CD4-positive, alpha-beta T cell treated with Interleukin-1 beta for 1 hour (primary cell): ENCODE measurements around the gene SYTL3.
"Not testable (repeated sequence)": the region's sequence is repeated elsewhere in the genome, so short reads cannot be mapped to it uniquely, and the experiment has no call there.

Experiments
- DNase-seq, 2 donors: peaks; one replicate each; pipeline ENCODE4 v3.0.0-alpha.2; 2020 to 2022

The SYTL3 gene

GRCh38 chr6:158665332-158665731, 15.5 kb downstream of the SYTL3 start:
- DNase-seq: no peak

- DNase-seq: peak in 1 of 2 donors; percentile 53
These were observed 16.9 kb downstream of the SYTL3 start for GRCh38 chr6:158666628-158667359.

- no peak for DNase-seq
These were observed 17.6 kb downstream of the SYTL3 start for GRCh38 chr6:158667360-158667981.

GRCh38 chr6:158668707-158669103, 18.9 kb downstream of the SYTL3 start:
- DNase-seq: no peak

- no peak for DNase-seq
These were observed 19.5 kb downstream of the SYTL3 start for GRCh38 chr6:158669145-158670035.

- not testable (repeated sequence) for DNase-seq
These were observed 22.3 kb downstream of the SYTL3 start for GRCh38 chr6:158672119-158672518.

- DNase-seq: no peak
These were observed 22.9 kb downstream of the SYTL3 start for GRCh38 chr6:158672726-158673125.

GRCh38 chr6:158674342-158675131, 24.7 kb downstream of the SYTL3 start:
- no peak for DNase-seq

- not testable (repeated sequence) for DNase-seq
These were observed 27.2 kb downstream of the SYTL3 start for GRCh38 chr6:158677094-158677493.

GRCh38 chr6:158677906-158678578, 28.2 kb downstream of the SYTL3 start:
- no peak for DNase-seq

GRCh38 chr6:158680015-158680414, 30.2 kb downstream of the SYTL3 start:
- no peak for DNase-seq

GRCh38 chr6:158680481-158680880, 30.6 kb downstream of the SYTL3 start:
- DNase-seq: no peak

GRCh38 chr6:158684311-158684710, 34.5 kb downstream of the SYTL3 start:
- DNase-seq: peak in 1 of 2 donors; percentile 33

GRCh38 chr6:158684745-158685324, 35.0 kb downstream of the SYTL3 start:
- DNase-seq: no peak

GRCh38 chr6:158686311-158686710, 36.5 kb downstream of the SYTL3 start:
- no peak for DNase-seq

GRCh38 chr6:158686791-158687381, 37.0 kb downstream of the SYTL3 start:
- peak; percentile 72 to 82 for DNase-seq

- DNase-seq: no peak
These were observed 37.7 kb downstream of the SYTL3 start for GRCh38 chr6:158687506-158687905.

- peak in 1 of 2 donors; percentile 25 for DNase-seq
These were observed 39.0 kb downstream of the SYTL3 start for GRCh38 chr6:158688860-158689259.

- DNase-seq: no peak
These were observed 45.1 kb downstream of the SYTL3 start for GRCh38 chr6:158694913-158695312.

- DNase-seq: no peak
These were observed 48.0 kb downstream of the SYTL3 start for GRCh38 chr6:158697811-158698210.

- no peak for DNase-seq
These were observed 49.1 kb downstream of the SYTL3 start for GRCh38 chr6:158698931-158699330.
